GM03348 (cell line): ENCODE data around the gene EPHB3.

Experiments used
- DNase-seq: peaks from one replicate; pipeline ENCODE4 v3.0.0; 2012; ENCODE audit warnings: low spot score

Gene EPHB3

DNA sequence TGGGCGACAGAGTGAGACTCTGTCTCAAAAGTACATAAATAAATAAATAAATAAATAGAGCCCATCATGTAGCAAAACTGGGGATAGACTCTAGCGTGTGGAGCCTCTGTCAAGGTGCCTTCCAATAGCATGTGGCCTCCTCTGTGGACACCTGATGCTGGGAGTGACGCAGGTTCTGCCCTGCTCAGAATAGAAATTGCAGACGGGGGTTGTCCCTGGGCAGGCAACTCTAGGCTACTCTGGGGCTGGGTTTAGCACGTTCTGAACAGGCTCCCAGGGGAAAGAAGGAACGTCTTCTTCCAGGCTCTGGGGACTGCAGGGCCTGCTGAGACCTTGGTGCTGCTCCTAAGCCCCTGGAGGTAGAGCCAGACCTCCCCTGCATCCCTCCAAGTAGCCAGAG lies 65.3 kb downstream of the EPHB3 start:
- no peak for DNase-seq

DNA sequence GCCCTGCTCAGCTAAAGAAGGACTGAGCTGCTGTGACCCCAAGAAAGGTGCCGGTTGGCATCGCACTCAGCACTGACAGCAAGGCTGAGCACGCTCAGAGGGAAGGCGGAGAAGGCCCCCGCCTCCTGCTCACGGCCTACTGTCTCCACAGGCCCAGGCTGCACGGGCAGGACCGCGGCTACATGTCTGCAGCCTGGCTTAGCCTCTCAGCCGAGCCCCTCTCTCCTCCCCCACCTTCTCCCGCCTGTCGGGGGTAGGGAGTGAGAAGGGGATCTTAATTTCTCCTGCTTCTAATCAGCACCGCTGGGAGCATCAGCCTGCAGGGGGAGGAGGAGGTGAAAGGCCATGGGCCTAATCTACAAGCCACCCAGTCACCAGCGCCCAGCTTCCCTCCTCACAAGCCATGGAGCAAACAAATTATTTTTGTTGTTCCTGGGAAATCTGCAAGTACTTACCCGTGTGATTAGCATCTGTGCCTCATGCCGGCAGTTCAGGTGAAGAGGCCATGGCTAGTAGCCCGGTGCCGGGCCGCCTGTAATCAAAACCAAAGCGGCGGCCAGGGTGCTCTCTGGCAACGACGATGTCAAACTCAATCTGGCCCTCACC lies 68.1 kb downstream of the EPHB3 start:
- DNase-seq, result no peak

DNA sequence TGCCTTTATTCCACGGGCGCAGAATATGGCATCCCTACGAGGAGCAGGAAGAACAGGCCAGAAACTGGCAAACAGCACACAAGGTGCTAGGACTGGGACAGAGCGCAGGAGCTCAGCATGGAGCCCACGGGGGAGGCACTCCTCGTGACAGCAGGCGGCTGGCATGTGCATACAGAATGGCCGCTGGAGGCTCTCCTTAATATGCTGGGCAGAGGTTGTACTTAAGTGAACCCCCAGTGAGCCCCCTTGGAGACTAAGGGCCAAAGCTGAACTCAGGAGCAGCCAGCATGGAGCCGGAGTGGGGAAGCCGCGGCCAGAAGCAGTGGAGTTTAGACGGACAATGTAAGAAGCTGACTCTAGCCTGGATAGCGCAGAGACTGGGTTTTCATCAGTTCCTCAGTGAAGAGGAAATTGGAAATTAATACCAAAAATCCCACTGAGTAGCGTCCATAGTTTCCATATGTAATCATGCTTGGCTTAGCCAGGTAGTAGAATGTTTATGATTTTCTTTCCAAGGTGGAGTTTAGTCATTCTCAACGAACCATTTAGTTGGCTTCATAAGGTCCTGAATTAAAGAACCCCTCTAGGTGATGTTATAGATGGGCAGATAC lies 69.4 kb downstream of the EPHB3 start:
- no peak for DNase-seq

DNA sequence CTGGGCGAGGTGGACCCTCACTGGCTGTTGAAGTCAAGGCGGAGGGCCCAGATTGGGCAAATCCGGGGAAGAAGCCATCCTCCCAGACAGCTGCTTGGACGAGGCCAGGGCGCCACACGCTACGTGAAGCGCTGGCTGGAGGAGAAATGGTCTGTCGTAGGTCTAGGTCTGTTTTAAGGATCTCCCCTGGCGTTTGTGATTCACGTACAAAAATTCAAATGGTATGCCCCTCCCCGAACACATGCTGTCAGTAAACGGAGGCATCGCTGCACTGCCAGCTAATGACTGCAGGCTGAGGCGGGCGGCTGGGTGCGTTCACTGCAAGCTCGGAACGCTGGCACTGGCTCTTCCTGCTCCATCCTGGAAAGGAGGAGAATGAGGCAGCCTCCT lies 69.9 kb downstream of the EPHB3 start:
- DNase-seq, result no peak
